Activated CD4-positive, CD25-positive, alpha-beta regulatory T cell treated with anti-CD3 and anti-CD28 coated beads, Interleukin-2, amount 50 U/mL, for 24 hours (primary cell): ENCODE measurements around the gene PRSS38.

ENCODE experiments used
- ATAC-seq, 2 donors: fragments of 150-1000 bp; cut with Tn5 transposase; one replicate each; pipeline ENCODE4 v1.10.0; 2021; ENCODE audit warnings: mild to moderate bottlenecking in 1 of 2, moderate library complexity in 1 of 2

PRSS38 gene

GRCh38 chr1:227886993-227887696, 71.7 kb downstream of the PRSS38 start:
- ATAC-seq: peak; percentile 12 to 22

- ATAC-seq: peak; percentile 56 to 65
Measured at GRCh38 chr1:227887697-227888403, 72.4 kb downstream of the PRSS38 start.

- no peak for ATAC-seq
Measured at GRCh38 chr1:227888404-227889046, 73.0 kb downstream of the PRSS38 start.

GRCh38 chr1:227889047-227889862, 73.8 kb downstream of the PRSS38 start:
- ATAC-seq: no peak

GRCh38 chr1:227889863-227890405, 74.5 kb downstream of the PRSS38 start:
- ATAC-seq: no peak

GRCh38 chr1:227890451-227891222, 75.2 kb downstream of the PRSS38 start:
- no peak for ATAC-seq

GRCh38 chr1:227891223-227891954, 75.9 kb downstream of the PRSS38 start:
- no peak for ATAC-seq

- no peak for ATAC-seq
Measured at GRCh38 chr1:227891955-227892488, 76.5 kb downstream of the PRSS38 start.

GRCh38 chr1:227892489-227893299, 77.2 kb downstream of the PRSS38 start:
- ATAC-seq: no peak

GRCh38 chr1:227893300-227893948, 77.9 kb downstream of the PRSS38 start:
- ATAC-seq: no peak

- no peak for ATAC-seq
Measured at GRCh38 chr1:227893949-227894721, 78.7 kb downstream of the PRSS38 start.

- ATAC-seq: no peak
Measured at GRCh38 chr1:227894831-227895451, 79.5 kb downstream of the PRSS38 start.
